BJ (cell line): ENCODE data around the gene CDH19. TPM values are rescaled to one million over a fixed set of nuclear protein-coding genes. Genes with fewer than 3 reads are reported as not detected.

Experiments used
- CTCF ChIA-PET: fragments of 350-600 bp; formaldehyde crosslinking; extraction: SDS; loops from one replicate; lab custom pipeline; 2021; ENCODE audit warnings: antibody characterized with exemption, inconsistent platforms; lab: Yijun Ruan, JAX
- POLR2A ChIA-PET: fragments of 300-600 bp; sonication (Branson Sonifier 250); formaldehyde crosslinking; extraction: SDS; loops from one replicate; lab custom pipeline; 2021; ENCODE audit warnings: antibody characterized with exemption; lab: Charles Lee
- DNase-seq: peaks from one replicate; pipeline ENCODE4 v3.0.0-alpha.2; 2011; ENCODE audit warnings: low read depth
- H3K27me3 ChIP-seq: 2 replicates; pipeline ENCODE4 v1.6.0; 2011; ENCODE audit warnings: low read length; ENCODE audit not compliant: control insufficient read depth, insufficient read depth
- H3K36me3 ChIP-seq: 2 replicates; pipeline ENCODE4 v1.5.1; 2011; ENCODE audit warnings: low read length; ENCODE audit not compliant: control insufficient read depth, insufficient read depth
- H3K4me3 ChIP-seq: 2 replicates; pipeline ENCODE4 v1.5.1; 2011; ENCODE audit warnings: low read depth, mild to moderate bottlenecking, control low read depth, low read length
- CTCF ChIP-seq: IDR thresholded peaks from 2 replicates; pipeline ENCODE4 v1.5.1; 2011; ENCODE audit warnings: low read depth, mild to moderate bottlenecking, control low read depth, inconsistent platforms, low read length, moderate library complexity; ENCODE audit not compliant: insufficient read depth
- polyA minus RNA-seq: library from RNA; depleted of rRNA, polyadenylated mRNA; stranded (reverse); fragments of >200 nt; gene quantifications from 2 replicates; pipeline ENCODE4 v1.2.3, GENCODE V29; 2011; rRNA and poly(A)+ RNA removed
- polyA plus RNA-seq: library from polyadenylated mRNA; depleted of rRNA; stranded (reverse); fragments of >200 nt; gene quantifications from 2 replicates; pipeline ENCODE4 v1.2.3, GENCODE V29; 2011; rRNA removed

Gene CDH19, protein sequence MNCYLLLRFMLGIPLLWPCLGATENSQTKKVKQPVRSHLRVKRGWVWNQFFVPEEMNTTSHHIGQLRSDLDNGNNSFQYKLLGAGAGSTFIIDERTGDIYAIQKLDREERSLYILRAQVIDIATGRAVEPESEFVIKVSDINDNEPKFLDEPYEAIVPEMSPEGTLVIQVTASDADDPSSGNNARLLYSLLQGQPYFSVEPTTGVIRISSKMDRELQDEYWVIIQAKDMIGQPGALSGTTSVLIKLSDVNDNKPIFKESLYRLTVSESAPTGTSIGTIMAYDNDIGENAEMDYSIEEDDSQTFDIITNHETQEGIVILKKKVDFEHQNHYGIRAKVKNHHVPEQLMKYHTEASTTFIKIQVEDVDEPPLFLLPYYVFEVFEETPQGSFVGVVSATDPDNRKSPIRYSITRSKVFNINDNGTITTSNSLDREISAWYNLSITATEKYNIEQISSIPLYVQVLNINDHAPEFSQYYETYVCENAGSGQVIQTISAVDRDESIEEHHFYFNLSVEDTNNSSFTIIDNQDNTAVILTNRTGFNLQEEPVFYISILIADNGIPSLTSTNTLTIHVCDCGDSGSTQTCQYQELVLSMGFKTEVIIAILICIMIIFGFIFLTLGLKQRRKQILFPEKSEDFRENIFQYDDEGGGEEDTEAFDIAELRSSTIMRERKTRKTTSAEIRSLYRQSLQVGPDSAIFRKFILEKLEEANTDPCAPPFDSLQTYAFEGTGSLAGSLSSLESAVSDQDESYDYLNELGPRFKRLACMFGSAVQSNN
- not detected in 2 replicates for polyA plus RNA-seq
- polyA minus RNA-seq: not detected in 2 replicates

- ChIA-PET CTCF (no interaction called here), POLR2A (no interaction called here)
- DNase-seq: no peak
- Histone ChIP-seq H3K4me3 (no peak within 1 kb of the TSS), H3K27me3 (no peaks in the 10 kb centered on the region), H3K36me3 (no peaks in the 10 kb centered on the region)
- no peak for TF ChIP-seq CTCF
Measured at GRCh38 chr18:66603941-66604627, at the start of gene CDH19. Gene CDH19, minus strand, starts transcription at chr18:66604090. Its CDS starts 31,886 bp downstream, at chr18:66572204.

- TF ChIP-seq CTCF: no peak
- POLR2A ChIA-PET: no interaction called here
- Histone ChIP-seq H3K36me3 (no peaks in the 10 kb centered on the region), H3K4me3 (no peak overlapping the region), H3K27me3 (no peaks in the 10 kb centered on the region)
- no peak for DNase-seq
- CTCF ChIA-PET: no interaction called here
Measured at GRCh38 chr18:66647671-66648070, 43.8 kb upstream of the CDH19 start.

- ChIA-PET CTCF (no interaction called here), POLR2A (no interaction called here)
- no peaks in the 10 kb centered on the region for H3K36me3 ChIP-seq
- no peak for TF ChIP-seq CTCF
- DNase-seq: no peak
- no peaks in the 10 kb centered on the region for H3K27me3 ChIP-seq
- no peak overlapping the region for H3K4me3 ChIP-seq
Measured at GRCh38 chr18:66646609-66647008, 42.7 kb upstream of the CDH19 start.

DNA sequence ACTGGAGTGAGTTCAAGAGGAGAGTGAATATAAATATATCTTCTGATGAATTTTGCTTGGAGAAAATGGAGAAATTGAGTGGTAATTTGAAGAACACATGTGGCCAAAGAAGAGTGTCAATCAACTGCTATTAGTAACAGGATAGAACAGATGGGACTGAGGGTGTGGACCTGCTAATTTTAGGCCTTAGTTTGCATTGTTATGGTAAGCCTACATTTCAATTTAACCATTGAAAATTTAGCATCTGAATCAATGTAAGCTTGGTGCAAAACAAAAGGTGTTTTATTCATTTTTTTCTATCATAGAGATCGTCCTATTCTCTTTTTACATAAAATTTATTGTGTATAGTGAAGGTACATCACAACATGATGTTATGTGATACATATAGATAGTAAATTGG lies 42.1 kb upstream of the CDH19 start:
- CTCF ChIA-PET: no interaction called here
- no peak for TF ChIP-seq CTCF
- DNase-seq: no peak
- H3K27me3 ChIP-seq: no peaks in the 10 kb centered on the region
- H3K4me3 ChIP-seq: no peak overlapping the region
- no peaks in the 10 kb centered on the region for H3K36me3 ChIP-seq
- POLR2A ChIA-PET: no interaction called here

DNA sequence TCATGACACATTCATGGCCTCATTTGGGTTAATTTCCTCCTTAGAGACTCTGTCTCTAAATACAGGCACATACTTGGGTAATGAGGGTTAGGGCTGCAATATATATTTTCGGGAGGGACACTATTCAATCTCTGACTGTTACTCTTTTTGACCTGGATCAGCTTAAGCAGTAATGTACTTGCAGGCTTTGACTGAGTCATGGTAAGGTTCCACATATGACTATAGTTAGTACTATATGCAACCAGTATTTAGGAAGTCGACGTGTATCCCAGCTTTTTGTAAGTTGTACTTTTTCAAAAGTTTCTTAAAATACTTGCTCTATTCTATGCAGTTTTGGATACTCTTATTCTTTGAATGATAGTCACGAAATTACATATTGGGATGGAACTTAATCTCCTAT lies 37.2 kb upstream of the CDH19 start:
- H3K27me3 ChIP-seq: no peaks in the 10 kb centered on the region
- DNase-seq: no peak
- POLR2A ChIA-PET: no interaction called here
- TF ChIP-seq CTCF: no peak
- CTCF ChIA-PET: no interaction called here
- no peak overlapping the region for H3K4me3 ChIP-seq
- H3K36me3 ChIP-seq: no peaks in the 10 kb centered on the region
